Panc1 (cell line): Measurements from ENCODE around the gene THBS2. TPM values are rescaled to one million over a fixed set of nuclear protein-coding genes. Genes with fewer than 3 reads are reported as not detected.

Experiments used
- ATAC-seq: fragments of 200-7000 bp; cut with Tn5 transposase; 2 replicates; pipeline ENCODE4 v1.9.1; 2020; ENCODE audit warnings: mild to moderate bottlenecking, moderate library complexity
- BruUV-seq: library from RNA; stranded (reverse); fragments of 400-500 nt; replicated peaks from 2 replicates; lab custom pipeline; 2021; lab: Mats Ljungman, UMichigan
- CTCF ChIA-PET: fragments of 300-600 bp; sonication (Branson Sonifier 250); formaldehyde crosslinking; loops from one replicate; lab custom pipeline; 2022; ENCODE audit warnings: antibody characterized with exemption; lab: Charles Lee
- POLR2A ChIA-PET: fragments of 300-600 bp; sonication (Branson Sonifier 250); formaldehyde crosslinking; loops from one replicate; lab custom pipeline; 2022; ENCODE audit warnings: antibody characterized with exemption; lab: Charles Lee
- DNase-seq: peaks from one replicate; pipeline ENCODE4 v3.0.0-alpha.2; 2010; ENCODE audit warnings: low read depth, low spot score
- H3K27ac ChIP-seq: 2 replicates; pipeline ENCODE4 v1.5.1; 2011; ENCODE audit warnings: mild to moderate bottlenecking, low read length, inconsistent platforms
- H3K27me3 ChIP-seq: fragments of 200-500 bp; sonication (Bioruptor generic); 2 replicates; pipeline ENCODE4 v1.6.0; 2014; ENCODE audit warnings: low read length, inconsistent platforms; ENCODE audit not compliant: control insufficient read depth, insufficient read depth
- H3K36me3 ChIP-seq: fragments of 200-500 bp; sonication (Bioruptor generic); 2 replicates; pipeline ENCODE4 v1.5.1; 2014; ENCODE audit warnings: inconsistent platforms, mild to moderate bottlenecking, low read length, moderate library complexity; ENCODE audit not compliant: control insufficient read depth, insufficient read depth
- H3K4me1 ChIP-seq: 2 replicates; pipeline ENCODE4 v1.5.1; 2011; ENCODE audit warnings: inconsistent platforms, mild to moderate bottlenecking, low read length, moderate library complexity; ENCODE audit not compliant: control insufficient read depth, insufficient read depth
- H3K4me3 ChIP-seq, 2 experiments: 2 replicates each; pipeline ENCODE4 v1.5.1; 2011 to 2012; ENCODE audit warnings: low read depth in 2 of 2, low read length in 2 of 2, mild to moderate bottlenecking in 2 of 2, inconsistent platforms in 1 of 2, moderate library complexity in 1 of 2
- H3K9me3 ChIP-seq: fragments of 200-500 bp; sonication (Bioruptor generic); 2 replicates; pipeline ENCODE4 v1.5.1; 2014; ENCODE audit warnings: low read depth, mild to moderate bottlenecking, inconsistent platforms, low read length, moderate library complexity; ENCODE audit not compliant: control insufficient read depth, insufficient read depth
- POLR2AphosphoS5 ChIP-seq: IDR thresholded peaks from 2 replicates; pipeline ENCODE4 v1.6.1; 2012; ENCODE audit warnings: mild to moderate bottlenecking, low read depth, low read length, moderate library complexity
- SIN3A ChIP-seq: IDR thresholded peaks from 2 replicates; pipeline ENCODE4 v1.6.1; 2012; ENCODE audit warnings: low read depth, mild to moderate bottlenecking, low read length, moderate library complexity, borderline replicate concordance; ENCODE audit not compliant: insufficient read depth
- TCF7L2 ChIP-seq: IDR thresholded peaks from 2 replicates; pipeline ENCODE4 v1.6.1; 2011; ENCODE audit warnings: mild to moderate bottlenecking, low read depth, low read length, inconsistent platforms
- in situ Hi-C: cut with HindIII; loops from 2 replicates; pipeline ENCODE4 v1.10.0; 2016; ENCODE audit warnings: low sequenced_read_pairs, low pct_unique_long_range_greater_than_20kb
- intact Hi-C: fragments of 100-400 bp; cut with micrococcal nuclease; formaldehyde crosslinking; loops from one replicate; pipeline ENCODE4 v1.10.0; 2022; ENCODE audit not compliant: unreplicated experiment
- total RNA-seq: library from RNA; stranded (reverse); gene quantifications from one replicate; pipeline ENCODE4 v1.2.1, GENCODE V29; 2021; ENCODE audit not compliant: unreplicated experiment
- TF ChIP-seq, protein P1 (sequence below): fragments of 450-650 bp; IDR thresholded peaks from 2 replicates; pipeline ENCODE4 v1.5.1; 2017; ENCODE audit warnings: mild to moderate bottlenecking
- TF ChIP-seq, protein P2 (sequence below), 2 experiments: IDR thresholded peaks; 2 replicates each; pipeline ENCODE4 v1.6.1; 2011 to 2012; ENCODE audit warnings: low read depth in 2 of 2, control low read depth in 1 of 2, low read length in 1 of 2, mild to moderate bottlenecking in 1 of 2, moderate library complexity in 1 of 2; ENCODE audit not compliant: insufficient read depth in 1 of 2

THBS2 gene
- total RNA-seq, 1 experiment from 2014 or later = 0.05 TPM

DNA sequence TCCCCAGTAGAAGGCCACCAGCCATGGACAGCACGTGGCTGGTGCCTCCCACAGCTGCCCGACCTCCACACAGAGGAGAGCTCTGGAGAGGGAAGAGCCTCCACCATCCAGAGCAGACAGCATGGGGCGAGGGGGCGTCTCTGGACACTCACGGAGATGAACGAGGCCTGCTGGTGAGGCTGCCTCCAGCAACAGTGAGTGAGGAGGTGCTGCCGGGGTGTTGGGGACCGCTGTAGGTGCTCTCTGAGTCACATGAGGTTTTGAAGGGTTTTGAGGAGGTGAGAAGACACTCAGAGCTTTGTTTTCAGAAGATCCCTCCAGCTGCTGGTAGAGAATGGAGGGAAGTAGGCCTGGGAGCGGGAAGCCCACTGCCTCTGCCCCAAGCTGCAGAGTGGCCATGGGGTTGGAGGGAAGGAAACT, 65.6 kb downstream of the THBS2 start:
- in situ Hi-C loops (no loop called here), intact Hi-C loops (no loop called here)
- H3K4me3 ChIP-seq = no peak overlapping the region
- H3K27me3 ChIP-seq = no peaks in the 10 kb centered on the region
- TF ChIP-seq POLR2AphosphoS5 (no peak), SIN3A (no peak), TCF7L2 (no peak)
- TF ChIP-seq, protein P1, sequence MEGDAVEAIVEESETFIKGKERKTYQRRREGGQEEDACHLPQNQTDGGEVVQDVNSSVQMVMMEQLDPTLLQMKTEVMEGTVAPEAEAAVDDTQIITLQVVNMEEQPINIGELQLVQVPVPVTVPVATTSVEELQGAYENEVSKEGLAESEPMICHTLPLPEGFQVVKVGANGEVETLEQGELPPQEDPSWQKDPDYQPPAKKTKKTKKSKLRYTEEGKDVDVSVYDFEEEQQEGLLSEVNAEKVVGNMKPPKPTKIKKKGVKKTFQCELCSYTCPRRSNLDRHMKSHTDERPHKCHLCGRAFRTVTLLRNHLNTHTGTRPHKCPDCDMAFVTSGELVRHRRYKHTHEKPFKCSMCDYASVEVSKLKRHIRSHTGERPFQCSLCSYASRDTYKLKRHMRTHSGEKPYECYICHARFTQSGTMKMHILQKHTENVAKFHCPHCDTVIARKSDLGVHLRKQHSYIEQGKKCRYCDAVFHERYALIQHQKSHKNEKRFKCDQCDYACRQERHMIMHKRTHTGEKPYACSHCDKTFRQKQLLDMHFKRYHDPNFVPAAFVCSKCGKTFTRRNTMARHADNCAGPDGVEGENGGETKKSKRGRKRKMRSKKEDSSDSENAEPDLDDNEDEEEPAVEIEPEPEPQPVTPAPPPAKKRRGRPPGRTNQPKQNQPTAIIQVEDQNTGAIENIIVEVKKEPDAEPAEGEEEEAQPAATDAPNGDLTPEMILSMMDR = no peak
- TF ChIP-seq, protein P2, sequence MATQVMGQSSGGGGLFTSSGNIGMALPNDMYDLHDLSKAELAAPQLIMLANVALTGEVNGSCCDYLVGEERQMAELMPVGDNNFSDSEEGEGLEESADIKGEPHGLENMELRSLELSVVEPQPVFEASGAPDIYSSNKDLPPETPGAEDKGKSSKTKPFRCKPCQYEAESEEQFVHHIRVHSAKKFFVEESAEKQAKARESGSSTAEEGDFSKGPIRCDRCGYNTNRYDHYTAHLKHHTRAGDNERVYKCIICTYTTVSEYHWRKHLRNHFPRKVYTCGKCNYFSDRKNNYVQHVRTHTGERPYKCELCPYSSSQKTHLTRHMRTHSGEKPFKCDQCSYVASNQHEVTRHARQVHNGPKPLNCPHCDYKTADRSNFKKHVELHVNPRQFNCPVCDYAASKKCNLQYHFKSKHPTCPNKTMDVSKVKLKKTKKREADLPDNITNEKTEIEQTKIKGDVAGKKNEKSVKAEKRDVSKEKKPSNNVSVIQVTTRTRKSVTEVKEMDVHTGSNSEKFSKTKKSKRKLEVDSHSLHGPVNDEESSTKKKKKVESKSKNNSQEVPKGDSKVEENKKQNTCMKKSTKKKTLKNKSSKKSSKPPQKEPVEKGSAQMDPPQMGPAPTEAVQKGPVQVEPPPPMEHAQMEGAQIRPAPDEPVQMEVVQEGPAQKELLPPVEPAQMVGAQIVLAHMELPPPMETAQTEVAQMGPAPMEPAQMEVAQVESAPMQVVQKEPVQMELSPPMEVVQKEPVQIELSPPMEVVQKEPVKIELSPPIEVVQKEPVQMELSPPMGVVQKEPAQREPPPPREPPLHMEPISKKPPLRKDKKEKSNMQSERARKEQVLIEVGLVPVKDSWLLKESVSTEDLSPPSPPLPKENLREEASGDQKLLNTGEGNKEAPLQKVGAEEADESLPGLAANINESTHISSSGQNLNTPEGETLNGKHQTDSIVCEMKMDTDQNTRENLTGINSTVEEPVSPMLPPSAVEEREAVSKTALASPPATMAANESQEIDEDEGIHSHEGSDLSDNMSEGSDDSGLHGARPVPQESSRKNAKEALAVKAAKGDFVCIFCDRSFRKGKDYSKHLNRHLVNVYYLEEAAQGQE (IDR thresholded peaks at IDR 0.05; ENCODE audit: insufficient read depth in 1 of 2, low read depth in 2 of 2, low read length in 1 of 2) = no peak
- DNase-seq = no peak
- no peaks in the 10 kb centered on the region for H3K4me1 ChIP-seq
- POLR2A ChIA-PET = no interaction called here
- peak; percentile 45; the same call in 1 of the 2 replicates for ATAC-seq
- CTCF ChIA-PET = no interaction called here
- H3K36me3 ChIP-seq = no peaks in the 10 kb centered on the region
- H3K27ac ChIP-seq = no peak overlapping the region
- H3K9me3 ChIP-seq = no peaks in the 10 kb centered on the region
- no TSS peak for BruUV-seq

DNA sequence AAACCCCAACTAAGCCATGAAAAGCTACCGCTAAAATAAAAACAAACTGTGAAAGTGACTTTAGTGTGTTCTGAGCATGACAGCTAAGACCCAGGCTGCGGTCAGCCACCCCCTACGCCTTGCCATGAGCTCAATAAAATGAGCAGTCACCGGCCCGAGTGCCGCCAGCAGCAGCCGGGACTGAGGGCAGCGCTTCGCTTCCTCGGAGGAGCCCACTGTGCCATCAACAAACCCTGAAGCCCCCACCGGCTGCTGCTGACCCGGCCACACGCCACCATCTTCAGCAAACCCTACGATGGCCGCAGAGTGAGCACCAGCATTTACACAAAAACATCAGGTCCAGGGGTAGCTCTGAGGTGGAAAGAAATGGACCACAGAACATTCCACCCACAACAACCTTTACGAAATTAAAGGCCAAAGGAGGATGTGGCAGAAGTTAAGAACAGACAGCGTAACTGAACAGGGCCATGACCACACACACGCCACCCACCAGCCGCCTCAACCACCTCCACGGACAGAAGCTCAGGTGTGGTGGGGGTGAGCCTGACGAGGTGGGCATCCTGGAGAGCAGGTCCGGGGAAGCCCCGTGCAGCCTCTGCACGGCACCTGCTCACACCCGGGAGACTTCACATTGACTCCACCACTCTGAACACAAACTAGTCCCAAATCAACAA, 67.0 kb downstream of the THBS2 start:
- CTCF ChIA-PET = no interaction called here

More for the DNA sequence above, 67.0 kb downstream of the THBS2 start:
- Histone ChIP-seq H3K4me1 (no peaks in the 10 kb centered on the region), H3K27ac (no peak overlapping the region), H3K36me3 (no peaks in the 10 kb centered on the region), H3K9me3 (no peaks in the 10 kb centered on the region), H3K27me3 (no peaks in the 10 kb centered on the region), H3K4me3 (no peak overlapping the region)
- intact Hi-C loops = no loop called here
- ATAC-seq = no peak
- TF ChIP-seq SIN3A (no peak), POLR2AphosphoS5 (no peak), TCF7L2 (no peak)
- TF ChIP-seq, protein P1 = no peak
- TF ChIP-seq, protein P2 (IDR thresholded peaks at IDR 0.05; ENCODE audit: insufficient read depth in 1 of 2, low read depth in 2 of 2, low read length in 1 of 2) = no peak
- in situ Hi-C loops = no loop called here
- POLR2A ChIA-PET = no interaction called here
- BruUV-seq = no TSS peak
- DNase-seq = no peak
